Esophagus muscularis mucosa (tissue), 4 donors: Measurements from ENCODE around the gene LIPC. TPM values are rescaled to one million over a fixed set of nuclear protein-coding genes. Genes with fewer than 3 reads are reported as not detected.

Source experiments
- DNase-seq: peaks from one replicate; pipeline ENCODE4 v3.0.0-alpha.2; 2017; ENCODE audit errors: extremely low spot score
- H3K27ac ChIP-seq, 4 donors: fragments of 200-600 bp; sonication (generic); replicated peaks in 1 of 4; 1 replicate in 3 of 4; 2 replicates in 1 of 4; pipeline ENCODE4 v1.5.1; 2016 to 2019; ENCODE audit warnings: mild to moderate bottlenecking in 1 of 4
- H3K27me3 ChIP-seq, 4 donors: fragments of 200-600 bp; sonication (generic); one replicate each; pipeline versions ENCODE4 v1.5.1 to v1.6.0; 2016 to 2019
- H3K36me3 ChIP-seq, 4 donors: fragments of 200-600 bp; sonication (generic); one replicate each; pipeline ENCODE4 v1.5.1; 2016 to 2019
- H3K4me1 ChIP-seq, 4 donors: fragments of 200-600 bp; sonication (generic); one replicate each; pipeline ENCODE4 v1.5.1; 2016 to 2019
- H3K4me3 ChIP-seq, 4 donors: fragments of 200-600 bp; sonication (generic); 1 replicate in 2 of 4; 2 replicates in 2 of 4; pipeline ENCODE4 v1.5.1; 2016 to 2019; ENCODE audit warnings: mild to moderate bottlenecking in 4 of 4, moderate library complexity in 1 of 4
- H3K9me3 ChIP-seq, 4 donors: fragments of 200-600 bp; sonication (generic); 1 replicate in 3 of 4; 2 replicates in 1 of 4; pipeline ENCODE4 v1.5.1; 2016 to 2019
- CTCF ChIP-seq, 3 experiments: fragments of 200-600 bp in 2 of 3; fragments of 450-650 bp in 1 of 3; sonication (generic) in 2 of 3; IDR thresholded peaks; one replicate each; pipeline ENCODE4 v1.5.1; 2017 to 2019; ENCODE audit warnings: antibody characterized with exemption in 3 of 3, mild to moderate bottlenecking in 2 of 3, moderate library complexity in 1 of 3
- EP300 ChIP-seq: sonication (generic); formaldehyde crosslinking; IDR thresholded peaks from one replicate; pipeline ENCODE4 v1.6.1; 2017; ENCODE audit warnings: antibody characterized with exemption
- POLR2A ChIP-seq: fragments of 450-650 bp; IDR thresholded peaks from one replicate; pipeline ENCODE4 v1.6.1; 2017; ENCODE audit warnings: antibody characterized with exemption, moderate library complexity, mild to moderate bottlenecking, low read depth
- POLR2AphosphoS5 ChIP-seq, 2 donors: sonication (generic); formaldehyde crosslinking; IDR thresholded peaks; one replicate each; pipeline ENCODE4 v1.6.1; 2017; ENCODE audit warnings: antibody characterized with exemption in 2 of 2
- WGBS: methylation state at CpG from one replicate; pipeline ENCODE4 v1.1.5; 2018; 5-methylcytosine and 5-hydroxymethylcytosine counted together
- intact Hi-C: fragments of 100-400 bp; cut with DNase I; formaldehyde crosslinking; loops from one replicate; pipeline ENCODE4 v1.15.1; 2023
- total RNA-seq, 4 donors: library from RNA; depleted of rRNA; stranded (reverse); fragments of >200 nt; gene quantifications; one replicate each; pipeline versions ENCODE4 v1.1.0 to v1.2.1, GENCODE V29; 2016

LIPC gene
- total RNA-seq, 4 donors from 2014 or later: 0.06 to 0.63 (median 0.37) TPM

DNA sequence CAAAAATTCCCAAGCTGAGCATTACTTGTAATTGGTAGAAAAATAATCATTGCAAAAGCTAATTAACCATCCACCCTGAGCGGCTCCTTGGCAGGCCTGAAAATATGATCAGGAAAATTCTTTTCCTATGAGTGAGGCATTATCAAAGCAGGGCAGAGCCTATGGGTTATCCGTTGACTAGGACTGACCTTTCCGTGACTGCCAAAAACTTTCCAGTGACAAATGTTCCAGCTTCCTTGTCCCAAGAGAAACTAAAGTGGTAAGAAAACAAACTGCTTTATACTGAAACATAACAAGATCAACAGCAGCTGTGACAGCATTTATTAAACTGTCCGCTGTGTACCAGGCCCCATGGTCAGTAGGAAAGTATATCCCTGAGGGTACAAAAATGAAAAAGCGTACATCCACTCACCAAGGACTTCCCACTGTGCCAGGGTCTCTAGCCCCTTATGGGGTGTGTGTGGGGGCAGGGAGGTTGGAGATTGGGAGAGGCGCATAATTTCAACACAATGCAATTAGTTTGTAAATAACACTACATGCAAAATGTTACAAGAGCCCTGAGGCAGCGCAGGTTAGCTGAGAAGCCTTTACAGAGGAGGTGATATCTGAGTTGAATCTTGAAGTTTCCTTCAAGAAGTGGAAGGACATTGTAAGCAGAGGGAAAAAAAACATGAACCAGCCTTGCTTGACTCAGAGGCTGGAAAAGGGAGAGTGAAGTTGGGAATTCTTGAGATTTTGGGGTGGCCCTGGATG, 8.5 kb downstream of the LIPC start:
- WGBS: 70% methylated on average over 7 of the region's 7 CpGs
- H3K4me3 ChIP-seq: no peak overlapping the region
- peak overlapping the region; percentile 29 to 69 (median 65) for H3K27ac ChIP-seq
- H3K36me3 ChIP-seq: no peaks in the 10 kb centered on the region
- H3K4me1 ChIP-seq: peaks cover 22 to 39% (median 33%) of the 10 kb centered on the region in 4 donors
- TF ChIP-seq POLR2AphosphoS5 (IDR thresholded peaks at IDR 0.05) (peak in 1 of 2 donors; percentile 46), CTCF (IDR thresholded peaks at IDR 0.05) (no peak)
- intact Hi-C loops: no loop called here
- no peak for DNase-seq
- H3K27me3 ChIP-seq: no peaks in the 10 kb centered on the region
- H3K9me3 ChIP-seq: no peaks in the 10 kb centered on the region

- 91% methylated on average over 1 of the region's 1 CpG for WGBS
- H3K27ac ChIP-seq: peak overlapping the region; percentile 29 to 69 (median 65)
- DNase-seq: no peak
- H3K27me3 ChIP-seq: no peaks in the 10 kb centered on the region
- TF ChIP-seq POLR2A (no peak), POLR2AphosphoS5 (IDR thresholded peaks at IDR 0.05) (no peak), CTCF (IDR thresholded peaks at IDR 0.05) (no peak), EP300 (no peak)
- peaks cover 22 to 39% (median 33%) of the 10 kb centered on the region in 4 donors for H3K4me1 ChIP-seq
- H3K36me3 ChIP-seq: no peaks in the 10 kb centered on the region
- H3K4me3 ChIP-seq: no peak overlapping the region
- intact Hi-C loops: no loop called here
- H3K9me3 ChIP-seq: no peaks in the 10 kb centered on the region
These were observed 9.1 kb downstream of the LIPC start for GRCh38 chr15:58440922-58441321.

DNA sequence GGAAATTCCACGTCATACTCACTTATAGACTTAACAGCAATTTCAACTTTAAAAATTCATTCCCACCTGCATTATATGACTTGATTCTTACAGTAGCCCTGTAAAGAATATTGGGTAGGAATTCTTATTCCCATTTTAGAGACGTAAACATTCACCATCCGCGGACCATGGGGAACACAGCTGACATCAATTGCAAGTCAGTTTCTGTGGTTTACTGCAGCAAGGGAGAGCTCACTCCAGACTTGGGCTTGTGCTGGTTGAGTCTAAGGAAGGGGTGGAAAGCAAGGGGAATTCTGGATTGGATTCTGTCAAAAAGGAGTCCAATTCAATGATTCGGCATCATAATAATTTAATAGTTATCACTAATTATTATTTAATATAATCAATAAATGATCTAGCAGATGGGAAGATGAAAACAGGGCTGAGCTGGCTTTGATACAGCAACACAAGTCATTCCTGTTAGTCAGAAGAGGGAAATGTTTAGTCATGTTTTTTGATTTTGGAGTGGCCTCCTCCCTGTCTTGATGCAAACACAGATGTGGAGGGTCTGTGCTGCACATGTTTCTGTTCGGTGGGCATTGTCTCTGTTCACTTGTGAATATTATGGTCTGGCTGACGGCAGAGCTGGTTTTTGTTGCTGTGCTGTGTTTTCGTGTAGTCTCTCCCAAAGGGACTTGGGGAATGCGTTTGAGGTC, 9.7 kb downstream of the LIPC start:
- peak overlapping the region in 3 of 4 donors; percentile 29 to 69 (median 65) for H3K27ac ChIP-seq
- intact Hi-C loops: no loop called here
- no peaks in the 10 kb centered on the region for H3K27me3 ChIP-seq
- H3K4me1 ChIP-seq: peaks cover 22 to 39% (median 33%) of the 10 kb centered on the region in 4 donors
- no peak for DNase-seq
- 84% methylated on average over 9 of the region's 9 CpGs for WGBS
- no peak for TF ChIP-seq POLR2AphosphoS5 (IDR thresholded peaks at IDR 0.05)
- H3K36me3 ChIP-seq: no peaks in the 10 kb centered on the region
- no peak overlapping the region for H3K4me3 ChIP-seq
- H3K9me3 ChIP-seq: no peaks in the 10 kb centered on the region

DNA sequence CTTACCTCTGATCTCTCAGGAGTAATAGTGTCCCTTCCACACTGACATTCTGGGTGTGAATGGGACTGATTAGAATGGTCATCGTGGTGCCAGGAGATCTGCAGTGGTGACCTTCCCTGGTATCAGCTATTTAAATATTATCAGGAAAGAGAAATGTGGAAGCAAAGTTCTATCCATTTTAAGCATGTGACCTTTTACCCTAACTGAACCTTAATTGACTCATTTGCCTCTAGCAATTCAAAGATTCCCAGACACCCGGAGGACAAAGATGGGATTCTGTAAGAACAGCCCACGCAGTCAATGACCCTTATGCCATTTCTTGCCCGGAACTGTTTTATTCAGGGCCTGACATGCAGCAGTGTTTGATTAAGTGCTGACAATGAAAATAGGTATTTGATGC, 10.3 kb downstream of the LIPC start:
- Histone ChIP-seq H3K27ac (no peak overlapping the region), H3K9me3 (no peaks in the 10 kb centered on the region), H3K36me3 (no peaks in the 10 kb centered on the region), H3K27me3 (no peaks in the 10 kb centered on the region), H3K4me3 (no peak overlapping the region), H3K4me1 (peaks cover 24 to 41% (median 33%) of the 10 kb centered on the region in 4 donors)
- DNase-seq: no peak
- 76% methylated on average over 4 of the region's 4 CpGs for WGBS
- intact Hi-C loops: no loop called here
- TF ChIP-seq CTCF (IDR thresholded peaks at IDR 0.05) (no peak), EP300 (no peak), POLR2A (no peak), POLR2AphosphoS5 (IDR thresholded peaks at IDR 0.05) (no peak)

DNA sequence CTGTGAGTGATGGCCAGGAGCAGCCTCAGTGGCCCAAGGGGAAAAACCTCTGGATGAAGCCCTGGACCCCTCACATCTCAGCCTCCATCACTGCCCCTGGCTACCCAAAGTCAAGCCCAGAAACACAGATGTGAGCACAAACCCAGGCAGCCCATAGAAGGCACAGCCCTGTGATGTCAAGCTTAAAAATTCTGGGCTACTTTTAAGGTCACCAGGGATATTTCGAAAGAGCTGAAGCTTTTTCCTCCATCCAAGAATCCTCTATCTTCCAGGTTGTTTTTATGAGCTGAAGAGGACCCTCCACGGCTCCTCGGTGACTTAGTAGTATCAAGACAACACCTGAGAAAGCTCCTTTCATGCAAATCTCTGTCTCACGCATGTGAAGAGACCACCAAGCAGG, 11.5 kb downstream of the LIPC start:
- H3K4me1 ChIP-seq: peaks cover 31 to 47% (median 38%) of the 10 kb centered on the region in 4 donors
- H3K36me3 ChIP-seq: no peaks in the 10 kb centered on the region
- no peak overlapping the region for H3K27ac ChIP-seq
- WGBS: 89% methylated on average over 4 of the region's 4 CpGs
- DNase-seq: no peak
- no peak overlapping the region for H3K4me3 ChIP-seq
- intact Hi-C loops: no loop called here
- H3K27me3 ChIP-seq: no peaks in the 10 kb centered on the region
- TF ChIP-seq EP300 (no peak), CTCF (IDR thresholded peaks at IDR 0.05) (no peak), POLR2AphosphoS5 (IDR thresholded peaks at IDR 0.05) (no peak), POLR2A (no peak)
- no peaks in the 10 kb centered on the region for H3K9me3 ChIP-seq
